Brain microvascular endothelial cell (primary cell): ENCODE results near the gene GUCY2D.
"Not testable (repeated sequence)": the region's sequence is repeated elsewhere in the genome, so short reads cannot be mapped to it uniquely, and the experiment has no call there.

Experiments used
- DNase-seq: peaks from one replicate; pipeline ENCODE4 v3.0.0-alpha.2; 2020
- H3K27ac ChIP-seq: fragments of 250-450 bp; sonication (Bioruptor Pico); 2 replicates; pipeline ENCODE4 v1.5.1; 2020; ENCODE audit warnings: mild to moderate bottlenecking, moderate library complexity
- H3K27me3 ChIP-seq: fragments of 250-450 bp; sonication (Bioruptor Pico); replicated peaks from 2 replicates; pipeline ENCODE4 v1.5.1; 2020; ENCODE audit warnings: mild to moderate bottlenecking
- H3K36me3 ChIP-seq: fragments of 250-450 bp; sonication (Bioruptor Pico); replicated peaks from 2 replicates; pipeline ENCODE4 v1.5.1; 2020; ENCODE audit warnings: mild to moderate bottlenecking
- H3K4me3 ChIP-seq: 2 replicates; pipeline ENCODE4 v1.5.1; 2011; ENCODE audit warnings: low read depth, mild to moderate bottlenecking, control low read depth, low read length, moderate library complexity
- in situ Hi-C: cut with HindIII; loops from 2 replicates; pipeline ENCODE4 v1.10.0; 2017; ENCODE audit warnings: low sequenced_read_pairs, low pct_ligation_motif_present
- TF ChIP-seq, protein P1 (sequence below): IDR thresholded peaks from 2 replicates; pipeline ENCODE4 v1.5.1; 2011; ENCODE audit warnings: low read depth, mild to moderate bottlenecking, moderate library complexity, low read length, control low read depth, inconsistent platforms; ENCODE audit errors: missing control alignments

Gene GUCY2D

DNA sequence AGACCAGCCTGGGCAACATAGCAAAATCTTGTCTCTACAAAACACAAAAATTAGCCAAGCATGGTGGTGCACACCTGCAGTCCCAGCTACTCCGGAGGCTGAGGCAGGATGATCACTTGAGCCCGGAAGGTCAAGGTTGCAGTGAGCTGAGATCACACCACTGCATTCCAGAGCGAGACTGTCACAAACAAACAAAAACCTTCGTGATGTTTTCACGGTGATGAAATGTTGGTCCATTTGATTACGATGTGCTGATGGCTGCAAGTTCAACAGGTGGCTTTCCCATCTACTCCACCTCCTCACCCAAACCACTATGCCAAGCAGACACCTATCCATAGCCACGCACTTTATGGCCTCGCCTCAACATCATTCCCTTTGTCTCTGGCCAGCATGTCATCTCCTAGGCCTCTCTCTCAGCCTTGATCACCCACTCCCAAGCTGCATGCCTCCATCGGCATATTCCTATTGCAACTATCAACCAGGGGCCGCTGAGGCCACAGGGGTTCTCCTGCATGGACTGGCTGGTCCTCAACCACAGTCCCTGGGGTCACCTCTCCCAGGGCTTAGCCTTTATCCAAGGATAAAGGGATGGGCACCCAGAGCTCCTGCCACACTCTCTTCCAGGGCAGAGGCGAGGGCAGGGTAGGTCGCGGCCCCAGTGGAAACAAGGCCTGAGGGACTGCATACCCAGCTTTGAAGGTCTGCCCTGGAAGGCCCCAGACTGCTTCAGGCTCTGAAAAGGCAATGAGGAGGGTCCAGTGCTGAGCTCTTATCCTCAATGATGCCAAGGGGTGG lies 19.3 kb downstream of the GUCY2D start:
- Histone ChIP-seq H3K27ac (no peak overlapping the region), H3K4me3 (no peak overlapping the region), H3K36me3 (no peaks in the 10 kb centered on the region), H3K27me3 (no peaks in the 10 kb centered on the region)
- TF ChIP-seq, protein P1, sequence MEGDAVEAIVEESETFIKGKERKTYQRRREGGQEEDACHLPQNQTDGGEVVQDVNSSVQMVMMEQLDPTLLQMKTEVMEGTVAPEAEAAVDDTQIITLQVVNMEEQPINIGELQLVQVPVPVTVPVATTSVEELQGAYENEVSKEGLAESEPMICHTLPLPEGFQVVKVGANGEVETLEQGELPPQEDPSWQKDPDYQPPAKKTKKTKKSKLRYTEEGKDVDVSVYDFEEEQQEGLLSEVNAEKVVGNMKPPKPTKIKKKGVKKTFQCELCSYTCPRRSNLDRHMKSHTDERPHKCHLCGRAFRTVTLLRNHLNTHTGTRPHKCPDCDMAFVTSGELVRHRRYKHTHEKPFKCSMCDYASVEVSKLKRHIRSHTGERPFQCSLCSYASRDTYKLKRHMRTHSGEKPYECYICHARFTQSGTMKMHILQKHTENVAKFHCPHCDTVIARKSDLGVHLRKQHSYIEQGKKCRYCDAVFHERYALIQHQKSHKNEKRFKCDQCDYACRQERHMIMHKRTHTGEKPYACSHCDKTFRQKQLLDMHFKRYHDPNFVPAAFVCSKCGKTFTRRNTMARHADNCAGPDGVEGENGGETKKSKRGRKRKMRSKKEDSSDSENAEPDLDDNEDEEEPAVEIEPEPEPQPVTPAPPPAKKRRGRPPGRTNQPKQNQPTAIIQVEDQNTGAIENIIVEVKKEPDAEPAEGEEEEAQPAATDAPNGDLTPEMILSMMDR, result no peak
- DNase-seq, result no peak
- in situ Hi-C loops, result no loop called here

DNA sequence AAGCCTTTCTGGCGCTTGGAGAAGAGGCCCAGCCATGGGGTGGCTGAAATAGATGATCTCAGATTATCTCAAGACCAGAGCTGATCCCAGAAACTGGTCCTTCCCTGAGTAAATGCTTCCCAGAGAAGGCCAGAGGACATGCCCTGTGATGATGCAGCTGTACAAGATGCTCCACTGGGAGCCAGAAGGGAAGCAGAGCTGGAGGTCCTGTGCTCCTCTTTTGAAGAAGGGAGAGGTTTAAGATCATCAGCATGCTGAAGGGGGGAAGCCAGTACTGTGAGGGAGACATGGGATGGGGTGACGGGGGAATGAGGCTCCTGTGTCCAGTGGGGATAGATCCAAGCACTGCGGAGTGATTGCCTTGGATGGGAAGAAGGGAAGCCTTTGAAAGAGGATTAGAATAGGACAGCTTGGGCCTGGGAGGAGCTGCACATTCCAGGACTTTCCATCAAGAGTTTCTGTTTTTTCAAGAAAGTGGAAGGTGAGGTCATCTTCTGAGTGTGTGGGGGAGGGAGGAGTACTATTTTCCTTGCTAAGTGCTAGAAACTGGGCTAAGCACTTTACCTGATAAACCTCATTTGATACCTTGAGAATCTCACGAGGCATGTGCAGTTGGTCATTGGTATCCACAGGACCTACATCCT lies 20.1 kb downstream of the GUCY2D start:
- in situ Hi-C loops, result no loop called here
- H3K27me3 ChIP-seq, result no peaks in the 10 kb centered on the region

DNA sequence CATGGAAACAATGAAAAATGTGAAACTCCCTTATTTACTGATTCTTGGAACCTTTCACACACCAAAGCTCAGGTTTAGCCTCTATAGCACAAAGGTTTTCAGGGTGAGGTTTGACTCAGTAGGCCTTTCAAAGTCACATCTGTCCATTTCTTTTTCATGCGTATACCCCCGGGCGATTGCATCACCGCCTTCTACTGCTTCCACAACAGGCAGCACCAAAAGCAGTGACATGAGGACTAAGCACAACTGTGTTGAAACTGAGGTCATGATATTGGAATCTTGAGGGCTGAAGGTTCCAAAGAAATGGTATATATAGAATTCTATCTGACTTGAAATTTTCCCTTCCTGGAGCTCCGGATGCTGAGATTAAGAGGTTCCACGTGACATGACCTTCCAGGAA lies 21.7 kb downstream of the GUCY2D start:
- H3K27me3 ChIP-seq, H3K36me3 ChIP-seq, H3K4me3 ChIP-seq, H3K27ac ChIP-seq, in situ Hi-C loops: not testable (repeated sequence)
- peak; percentile 11 for DNase-seq

More for the DNA sequence above, 20.1 kb downstream of the GUCY2D start:
- TF ChIP-seq, protein P1, result no peak
- no peak overlapping the region for H3K4me3 ChIP-seq
- no peak overlapping the region for H3K27ac ChIP-seq
- no peaks in the 10 kb centered on the region for H3K36me3 ChIP-seq
- peak; percentile 9 for DNase-seq

DNA sequence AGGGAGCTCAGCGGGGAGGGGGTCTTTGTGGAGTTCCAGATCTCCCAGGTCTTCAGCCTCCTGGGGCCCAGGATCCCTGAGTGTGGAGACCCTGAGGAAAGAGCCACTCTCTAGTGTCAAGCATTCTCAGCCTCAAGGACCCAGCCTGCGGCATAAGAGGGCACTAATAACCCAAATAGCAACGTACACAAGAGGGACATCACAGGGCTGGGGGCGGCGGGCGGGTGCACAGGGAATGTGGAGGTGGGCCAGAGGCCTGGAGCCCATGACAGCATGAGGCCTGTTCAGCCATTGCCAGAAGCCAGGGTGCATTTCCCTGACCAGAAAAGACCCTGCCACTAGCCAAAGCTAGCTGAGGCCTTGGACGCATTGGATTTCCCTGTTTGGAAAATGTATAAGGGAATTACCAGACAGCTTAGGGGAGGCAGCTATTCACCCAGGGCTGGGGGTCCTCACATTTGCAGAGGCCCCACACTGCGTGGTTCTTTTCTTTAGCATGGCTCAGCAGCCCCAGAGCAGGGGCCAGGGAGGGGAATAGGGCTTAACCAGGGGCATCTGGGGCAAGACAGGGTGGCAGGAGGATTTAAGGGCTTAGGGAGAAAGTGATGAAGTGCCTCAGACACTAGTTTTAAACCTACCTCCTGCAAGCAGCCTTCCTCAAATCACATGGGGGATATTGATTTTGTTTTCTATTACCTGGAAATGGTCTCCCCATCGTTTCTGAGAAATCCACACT lies 22.9 kb downstream of the GUCY2D start:
- in situ Hi-C loops, result no loop called here
- H3K27me3 ChIP-seq, result peaks cover 2% of the 10 kb centered on the region
- no peak for DNase-seq
- no peaks in the 10 kb centered on the region for H3K36me3 ChIP-seq
- no peak overlapping the region for H3K4me3 ChIP-seq
- no peak overlapping the region for H3K27ac ChIP-seq
- TF ChIP-seq, protein P1, result no peak

DNA sequence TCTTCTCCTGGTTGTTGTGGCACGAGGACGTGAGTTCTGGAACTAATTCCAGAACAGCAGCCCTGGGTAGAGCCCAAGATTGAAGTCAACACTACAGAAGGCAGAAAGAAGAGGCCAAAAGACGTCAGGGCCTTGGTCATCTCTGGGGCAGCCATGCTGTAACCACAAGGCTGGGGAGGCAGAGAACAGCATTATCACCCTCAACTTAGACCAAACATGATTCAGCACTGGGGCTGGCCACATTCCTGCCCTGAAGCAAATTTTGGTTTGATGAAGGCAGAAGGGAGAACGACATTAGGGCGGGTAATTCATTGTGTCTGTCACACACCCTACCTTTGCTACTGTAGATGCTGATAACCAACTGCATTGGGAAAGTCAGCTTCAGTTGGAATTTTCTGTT lies 26.7 kb downstream of the GUCY2D start:
- TF ChIP-seq, protein P1, result no peak
- in situ Hi-C loops, result no loop called here
- H3K36me3 ChIP-seq, result no peaks in the 10 kb centered on the region
- no peak overlapping the region for H3K27ac ChIP-seq
- peaks cover 2% of the 10 kb centered on the region for H3K27me3 ChIP-seq
- H3K4me3 ChIP-seq, result no peak overlapping the region
- DNase-seq, result no peak

DNA sequence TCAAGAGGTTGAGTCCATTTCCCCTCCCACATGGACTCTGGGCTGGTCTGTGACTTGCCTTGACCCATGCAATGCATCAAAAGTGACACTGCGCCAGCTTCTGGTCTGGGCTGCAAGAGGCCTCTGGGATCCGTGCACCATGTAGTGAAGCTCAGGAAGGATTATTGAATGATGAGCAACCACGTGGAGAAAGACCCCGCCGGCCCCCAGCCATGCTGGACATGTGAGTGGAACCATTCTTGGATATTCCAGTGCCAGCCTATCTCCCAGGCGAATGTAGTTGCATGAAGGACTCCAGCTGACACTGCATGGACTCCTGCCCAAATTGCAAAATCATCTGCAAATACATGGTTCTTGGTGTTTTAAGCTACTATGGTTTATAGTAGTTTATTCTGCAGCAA lies 28.8 kb downstream of the GUCY2D start:
- no peak overlapping the region for H3K4me3 ChIP-seq
- H3K36me3 ChIP-seq, result no peaks in the 10 kb centered on the region
- H3K27me3 ChIP-seq, result peaks cover 2% of the 10 kb centered on the region
- in situ Hi-C loops, result no loop called here
- H3K27ac ChIP-seq, result no peak overlapping the region
- DNase-seq, result no peak
- TF ChIP-seq, protein P1, result no peak
